HG02763 (cell line): Measurements from ENCODE around the gene FBXO2.
"Not testable (repeated sequence)": the region's sequence is repeated elsewhere in the genome, so short reads cannot be mapped to it uniquely, and the experiment has no call there.

Source experiments
- ATAC-seq: cut with Tn5 transposase; IDR thresholded peaks from one replicate; pipeline ENCODE4 v1.9.1; 2021; ENCODE audit warnings: mild to moderate bottlenecking, moderate library complexity; ENCODE audit not compliant: unreplicated experiment

The FBXO2 gene

GRCh38 chr1:11653101-11653860 is 948 bp downstream of the FBXO2 start:
- no peak for ATAC-seq

DNA sequence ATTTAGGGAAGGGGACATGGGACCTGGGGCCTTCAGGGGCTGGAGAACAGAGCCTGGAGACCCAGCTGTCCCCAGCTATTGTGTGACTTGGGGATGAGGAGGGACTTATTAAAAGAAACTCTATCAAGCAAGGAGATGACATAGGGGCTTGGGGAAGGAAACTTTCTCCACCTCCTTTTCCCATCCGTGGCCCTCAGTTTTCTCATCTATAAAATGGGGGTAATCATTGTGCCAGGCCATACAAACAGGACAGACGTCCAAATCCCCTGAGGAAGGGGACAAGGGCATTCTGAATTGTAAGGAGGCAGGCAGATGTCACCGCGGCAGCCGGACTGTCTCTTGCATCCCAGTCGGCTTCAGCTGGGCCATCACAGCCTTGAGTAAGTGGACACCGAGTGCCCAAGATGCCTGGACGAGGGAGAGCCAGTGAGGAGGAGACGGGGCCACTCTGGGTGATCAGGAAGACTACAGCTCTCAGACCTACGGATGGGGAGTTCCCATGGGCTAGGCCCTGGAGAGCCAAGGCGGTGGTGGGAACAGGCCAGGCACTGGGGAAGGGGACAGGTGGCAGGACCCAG is 1.9 kb downstream of the FBXO2 start:
- no peak for ATAC-seq

GRCh38 chr1:11651017-11651416 is 3.2 kb downstream of the FBXO2 start:
- ATAC-seq: no peak

- no peak for ATAC-seq
Observed at GRCh38 chr1:11650331-11650991, 3.8 kb downstream of the FBXO2 start.

DNA sequence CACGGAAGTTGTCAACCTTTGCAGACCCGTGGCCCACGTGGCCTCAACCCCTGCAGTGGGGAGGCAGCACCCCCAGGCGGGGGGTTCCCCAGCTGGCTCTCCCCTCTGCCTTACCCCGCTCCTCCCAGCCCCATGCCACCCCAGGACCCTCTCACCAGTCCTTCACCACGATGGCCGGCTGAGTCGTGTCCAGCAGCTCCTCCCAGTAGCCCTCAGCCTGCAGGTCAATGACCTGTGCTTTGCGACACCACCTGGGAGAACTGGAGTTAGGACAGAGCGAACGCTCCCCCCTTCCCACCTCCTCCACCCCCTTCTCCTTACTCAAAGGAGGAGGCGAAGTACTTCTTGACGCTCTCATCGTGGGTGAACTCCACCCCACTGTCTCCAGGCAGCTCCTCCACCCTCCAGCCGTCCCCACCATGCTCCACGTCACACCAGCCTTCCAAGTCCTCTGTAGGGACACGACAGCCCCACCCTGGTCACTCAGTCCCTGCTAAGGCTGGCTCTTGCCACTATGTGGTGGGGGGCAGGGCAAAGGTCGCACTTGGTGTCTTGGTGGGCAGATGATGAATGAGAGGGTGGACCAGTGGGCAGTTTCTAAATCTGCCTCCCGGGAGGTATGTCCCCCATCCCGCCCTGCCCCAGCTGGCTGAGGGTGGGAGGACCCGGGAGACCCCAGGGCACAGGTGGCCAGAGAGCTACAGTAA is 4.5 kb downstream of the FBXO2 start:
- no peak for ATAC-seq

- no peak for ATAC-seq
Observed at GRCh38 chr1:11649237-11649623, 5.0 kb downstream of the FBXO2 start.

DNA sequence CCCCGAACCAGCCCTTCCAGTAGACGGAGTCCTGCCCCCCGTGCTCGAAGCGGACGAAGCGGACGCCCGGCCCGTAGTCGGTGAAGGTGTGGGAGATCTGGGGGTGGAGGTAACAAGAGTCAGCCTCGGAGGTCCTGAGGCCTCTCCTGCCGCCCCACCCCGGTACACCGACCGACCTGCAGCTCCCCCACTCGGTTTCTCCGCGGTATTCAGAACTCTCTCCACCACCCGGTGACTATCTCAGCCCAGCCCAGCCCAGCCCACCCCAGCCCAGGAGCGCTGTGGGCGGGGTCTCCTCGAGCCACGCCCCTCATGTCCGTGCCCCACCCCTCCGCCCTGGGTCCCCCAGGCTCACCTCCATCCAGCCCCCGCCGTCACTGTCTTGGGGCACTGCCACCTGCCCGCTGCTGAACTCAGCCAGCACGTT is 5.5 kb downstream of the FBXO2 start:
- no peak for ATAC-seq

- ATAC-seq: no peak
Observed at GRCh38 chr1:11648039-11648438, 6.2 kb downstream of the FBXO2 start.

DNA sequence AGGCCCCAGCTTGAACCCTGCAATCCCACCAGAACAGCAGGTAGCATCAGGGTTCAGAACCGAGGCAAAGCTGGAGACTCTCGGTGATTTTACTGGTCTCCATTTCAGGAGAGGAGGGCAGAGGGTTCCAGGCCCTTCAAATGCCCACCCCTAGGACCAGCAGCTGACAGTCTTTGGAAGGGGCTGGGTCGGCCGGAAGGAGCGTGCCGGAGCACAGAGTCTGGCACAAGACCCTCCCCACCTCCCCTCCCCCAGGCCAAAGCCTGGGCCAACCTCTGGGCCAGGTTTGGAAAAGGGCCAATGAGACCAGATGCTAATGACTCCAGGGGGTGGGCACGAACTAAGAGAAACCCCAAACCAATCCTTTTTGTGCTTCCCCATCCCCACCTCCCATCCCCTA is 6.9 kb downstream of the FBXO2 start:
- ATAC-seq: no peak

GRCh38 chr1:11646317-11646716 is 7.9 kb downstream of the FBXO2 start:
- no peak for ATAC-seq

DNA sequence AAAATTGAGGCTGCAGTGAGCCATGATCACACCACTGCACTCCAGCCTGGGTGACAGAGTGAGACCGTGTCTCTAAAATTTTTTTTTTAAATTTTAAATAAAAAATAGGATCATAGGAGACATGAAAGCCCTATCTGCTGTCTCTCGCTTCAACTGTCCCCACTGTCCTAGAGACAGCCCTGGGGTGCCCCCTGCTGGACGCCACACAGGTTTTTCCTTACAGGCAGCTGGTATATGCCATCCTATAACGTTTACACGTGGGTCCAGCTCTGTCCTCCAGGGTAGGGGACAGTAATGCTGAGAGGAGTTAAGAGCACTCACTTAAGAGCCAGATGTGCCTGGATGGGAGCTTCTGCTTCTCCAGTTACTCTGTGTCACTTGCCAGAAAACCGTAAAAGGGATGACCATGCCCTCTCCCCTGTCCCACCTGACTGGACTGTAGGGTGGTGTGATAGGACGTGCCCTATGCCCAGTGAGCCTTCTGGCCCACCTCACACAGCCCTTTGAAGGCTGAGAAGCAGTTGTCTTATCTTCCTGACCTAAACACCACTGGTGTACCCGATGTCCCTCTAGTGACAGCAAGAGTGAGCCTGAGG is 8.5 kb downstream of the FBXO2 start:
- no peak for ATAC-seq

DNA sequence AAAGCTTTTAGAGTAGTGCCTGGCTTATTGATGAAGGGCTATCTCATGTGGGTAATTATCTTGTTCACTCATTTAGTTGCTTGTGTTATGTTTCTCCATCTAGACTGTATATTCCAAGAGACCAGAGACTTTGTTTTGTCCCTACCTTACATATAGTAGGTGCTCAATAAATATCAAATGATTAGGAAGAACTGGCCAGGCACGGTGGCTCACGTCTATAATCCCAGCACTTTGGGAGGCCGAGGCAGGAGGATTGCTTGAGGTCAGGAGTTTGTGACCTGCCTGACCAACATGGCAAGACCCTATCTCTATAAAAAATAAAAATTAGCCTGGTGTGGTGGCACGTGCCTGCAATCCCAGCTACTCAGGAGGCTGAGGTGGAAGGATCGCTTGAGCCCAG is 9.0 kb downstream of the FBXO2 start:
- ATAC-seq: no peak

DNA sequence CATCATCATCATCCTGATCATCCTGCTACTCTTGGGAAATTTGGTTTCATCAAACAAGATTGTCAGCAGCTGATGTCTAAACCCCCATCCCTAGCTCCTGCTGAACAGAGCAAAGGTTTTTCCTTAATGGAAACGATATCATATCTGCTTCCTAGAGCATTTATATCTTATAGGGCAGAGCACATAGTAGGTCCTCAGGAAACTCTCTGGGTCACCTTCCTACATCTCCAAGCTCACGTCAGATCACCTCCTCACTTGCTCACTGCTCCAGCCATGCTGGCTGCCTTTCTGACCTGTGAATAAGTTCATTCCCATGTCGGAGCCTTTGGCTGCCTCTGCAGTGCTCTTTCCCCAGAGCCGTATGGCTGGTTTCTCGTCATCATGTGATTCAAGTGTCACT is 10.4 kb downstream of the FBXO2 start:
- no peak for ATAC-seq

DNA sequence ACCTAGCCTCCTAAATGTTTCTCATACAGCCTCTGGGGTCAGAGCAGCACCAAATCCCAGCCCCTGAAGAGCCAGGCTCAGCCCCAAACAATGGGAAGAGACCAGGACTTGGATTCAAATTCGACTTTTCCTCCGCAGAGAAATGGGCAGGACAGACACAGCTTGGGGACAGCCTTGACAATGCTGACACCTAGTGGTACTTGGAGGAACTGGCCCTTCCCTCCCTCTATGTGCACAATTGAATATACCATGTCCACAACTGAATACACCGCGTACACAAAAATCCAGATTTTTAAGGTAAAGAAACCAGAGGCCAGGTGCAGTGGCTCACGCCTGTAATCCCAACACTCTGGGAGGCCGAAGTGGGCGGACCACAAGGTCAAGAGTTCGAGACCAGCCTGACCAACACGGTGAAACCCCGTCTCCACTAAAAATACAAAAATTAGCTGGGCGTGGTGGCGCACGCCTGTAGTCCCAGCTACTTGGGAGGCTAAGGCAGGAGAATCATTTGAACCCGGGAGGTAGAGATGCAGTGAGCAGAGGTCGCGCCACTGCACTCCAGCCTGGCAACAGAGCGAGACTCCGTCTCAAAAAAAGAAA is 11.7 kb downstream of the FBXO2 start:
- not testable (repeated sequence) for ATAC-seq

DNA sequence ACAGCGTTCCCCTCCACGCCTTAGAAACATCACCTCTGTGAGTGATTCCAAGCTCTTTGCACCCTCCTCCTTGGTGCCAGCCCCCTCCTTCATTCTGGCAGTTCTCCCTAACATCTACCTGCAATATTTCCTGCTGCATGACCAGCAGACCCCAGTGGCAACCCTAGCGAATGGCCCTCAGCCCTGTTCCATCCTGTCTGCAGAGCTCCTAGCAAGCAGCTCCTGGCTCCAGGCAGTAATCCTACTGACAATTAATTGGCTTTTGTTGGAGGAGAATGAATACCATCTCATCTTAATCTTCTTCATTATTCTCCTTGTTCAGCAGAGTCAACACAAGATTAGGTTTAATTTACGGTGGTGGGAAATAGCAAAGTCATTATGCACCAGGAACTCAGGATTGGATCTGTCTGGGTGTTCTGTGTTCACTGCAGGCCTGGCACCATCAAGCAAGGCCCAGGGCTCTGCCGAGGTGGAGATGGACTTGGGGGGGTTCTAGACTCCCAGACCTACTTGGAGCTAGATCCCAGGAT is 12.4 kb downstream of the FBXO2 start:
- ATAC-seq: no peak

DNA sequence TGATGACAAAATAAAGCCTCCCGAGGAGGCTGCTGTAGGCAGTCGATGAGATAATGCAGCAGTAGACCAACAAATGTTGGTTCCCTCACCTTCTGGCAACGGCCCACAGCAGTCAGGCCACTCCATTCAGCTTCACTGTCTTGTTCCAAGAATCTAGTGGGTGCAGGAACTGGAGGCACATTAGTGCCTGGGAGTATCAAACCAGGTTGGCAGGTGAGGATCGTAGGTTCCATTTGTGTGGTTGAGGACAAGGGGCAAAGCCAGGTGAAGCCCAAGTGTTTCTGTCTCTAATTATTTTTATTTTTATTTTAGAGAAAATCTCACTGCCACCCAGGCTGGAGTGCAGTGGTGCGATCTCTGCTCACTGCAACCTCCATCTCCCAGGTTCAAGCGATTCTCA is 13.3 kb downstream of the FBXO2 start:
- ATAC-seq: no peak

- no peak for ATAC-seq
Observed at GRCh38 chr1:11640101-11640500, 14.1 kb downstream of the FBXO2 start.

- no peak for ATAC-seq
Observed at GRCh38 chr1:11639372-11639771, 14.9 kb downstream of the FBXO2 start.

GRCh38 chr1:11638121-11638520 is 16.1 kb downstream of the FBXO2 start:
- no peak for ATAC-seq

- ATAC-seq: no peak
Observed at GRCh38 chr1:11634365-11635192, 19.6 kb downstream of the FBXO2 start.
